B cell (primary cell): Measurements from ENCODE around the gene TMC5. TPM values are rescaled to one million over a fixed set of nuclear protein-coding genes. Genes with fewer than 3 reads are reported as not detected.

Experiments
- ATAC-seq: fragments of 200-7000 bp; cut with Tn5 transposase; one replicate; pipeline ENCODE4 v1.10.0; 2021; ENCODE audit warnings: low read depth, mild to moderate bottlenecking, moderate number of reproducible peaks, moderate library complexity
- CTCF ChIA-PET: fragments of 350-600 bp; sonication (Branson Sonifier 250); formaldehyde crosslinking; loops from one replicate; lab custom pipeline; 2021; ENCODE audit warnings: antibody characterized with exemption, inconsistent platforms; lab: Charles Lee
- POLR2A ChIA-PET: fragments of 350-600 bp; sonication (Branson Sonifier 250); formaldehyde crosslinking; loops from one replicate; lab custom pipeline; 2021; ENCODE audit warnings: antibody characterized with exemption; lab: Charles Lee
- DNase-seq: peaks from one replicate; pipeline ENCODE4 v3.0.0; 2013
- H2AFZ ChIP-seq: 2 replicates; pipeline ENCODE4 v1.6.1; 2012; ENCODE audit warnings: mild to moderate bottlenecking, low read depth, low read length; ENCODE audit not compliant: insufficient read depth, poor library complexity, severe bottlenecking
- H3K27ac ChIP-seq, 2 donors: 1 replicate in 1 of 2; 2 replicates in 1 of 2; pipeline ENCODE4 v1.5.1; 2012 to 2013; ENCODE audit warnings: low read length in 2 of 2, mild to moderate bottlenecking in 2 of 2, moderate library complexity in 1 of 2
- H3K27me3 ChIP-seq, 4 experiments: fragments of 200-600 bp in 1 of 4; sonication (generic) in 1 of 4; replicated peaks in 1 of 4; 1 replicate in 2 of 4; 2 replicates in 2 of 4; pipeline versions ENCODE4 v1.6.1 to v1.7.0; 2013 to 2016; ENCODE audit warnings: low read length in 3 of 4, mild to moderate bottlenecking in 2 of 4, mixed read lengths in 1 of 4, moderate library complexity in 1 of 4; ENCODE audit not compliant: insufficient read depth in 4 of 4, control insufficient read depth in 3 of 4; ENCODE audit errors: control extremely low read depth in 1 of 4
- H3K36me3 ChIP-seq, 2 experiments: replicated peaks in 1 of 2; 1 replicate in 1 of 2; 2 replicates in 1 of 2; pipeline versions ENCODE4 v1.6.1 to v1.7.1; 2013; ENCODE audit warnings: low read length in 1 of 2; ENCODE audit not compliant: insufficient read depth in 2 of 2, control insufficient read depth in 1 of 2; ENCODE audit errors: control extremely low read depth in 1 of 2, extremely low read depth in 1 of 2
- H3K4me1 ChIP-seq, 2 donors: fragments of 200-600 bp in 1 of 2; sonication (generic) in 1 of 2; 1 replicate in 1 of 2; 2 replicates in 1 of 2; pipeline versions ENCODE4 v1.5.1 to v1.6.1; 2013 to 2017; ENCODE audit warnings: low read length in 2 of 2; ENCODE audit not compliant: control insufficient read depth in 2 of 2, insufficient read depth in 2 of 2
- H3K4me2 ChIP-seq: replicated peaks from 2 replicates; pipeline ENCODE3; 2012; ENCODE audit warnings: mild to moderate bottlenecking, low read depth, low read length; ENCODE audit not compliant: poor library complexity, severe bottlenecking
- H3K4me3 ChIP-seq, 5 experiments: fragments of 200-600 bp in 1 of 5; sonication (generic) in 1 of 5; 1 replicate in 3 of 5; 2 replicates in 2 of 5; pipeline versions ENCODE4 v1.5.1 to v1.7.0; 2011 to 2016; ENCODE audit warnings: low read length in 4 of 5, mild to moderate bottlenecking in 4 of 5, low read depth in 2 of 5, control low read depth in 1 of 5, moderate library complexity in 1 of 5; ENCODE audit not compliant: insufficient read depth in 1 of 5; ENCODE audit errors: control extremely low read depth in 1 of 5, extremely low read depth in 1 of 5
- H3K79me2 ChIP-seq: fragments of 200-600 bp; sonication (generic); one replicate; pipeline ENCODE4 v1.6.0; 2016; ENCODE audit warnings: low read length; ENCODE audit not compliant: control insufficient read depth, insufficient read depth
- H3K9ac ChIP-seq: fragments of 200-600 bp; sonication (generic); 2 replicates; pipeline ENCODE4 v1.6.1; 2017; ENCODE audit warnings: mild to moderate bottlenecking, low read length, moderate library complexity
- H3K9me3 ChIP-seq, 3 donors: one replicate each; pipeline versions ENCODE4 v1.6.1 to v1.7.1; 2013; ENCODE audit warnings: low read length in 2 of 3; ENCODE audit not compliant: control insufficient read depth in 2 of 3, insufficient read depth in 1 of 3; ENCODE audit errors: control extremely low read depth in 1 of 3
- H4K20me1 ChIP-seq: 2 replicates; pipeline ENCODE4 v1.6.0; 2012; ENCODE audit warnings: mild to moderate bottlenecking, low read length; ENCODE audit not compliant: insufficient read depth, control insufficient read depth, poor library complexity, severe bottlenecking
- H3K27ac Mint-ChIP-seq: one replicate; pipeline ENCODE4 v1.8.0; 2021; ENCODE audit warnings: mixed read lengths
- H3K27me3 Mint-ChIP-seq: one replicate; pipeline ENCODE4 v1.8.0; 2021; ENCODE audit warnings: mixed read lengths
- H3K4me1 Mint-ChIP-seq: one replicate; pipeline ENCODE4 v1.8.0; 2021; ENCODE audit warnings: mixed read lengths
- H3K4me3 Mint-ChIP-seq: one replicate; pipeline ENCODE4 v1.8.0; 2021; ENCODE audit warnings: mixed read lengths
- H3K9me3 Mint-ChIP-seq: one replicate; pipeline ENCODE4 v1.8.0; 2022; ENCODE audit warnings: mixed read lengths; ENCODE audit not compliant: insufficient read depth
- EZH2 ChIP-seq: IDR thresholded peaks from 2 replicates; pipeline ENCODE4 v1.6.1; 2012; ENCODE audit warnings: borderline replicate concordance, low read depth, mild to moderate bottlenecking, moderate library complexity, low read length; ENCODE audit not compliant: insufficient read depth, poor library complexity, severe bottlenecking
- WGBS: methylation state at CpG from one replicate; pipeline ENCODE4 v1.1.5; 2013; ENCODE audit warnings: missing lambda C conversion rate; ENCODE audit not compliant: insufficient coverage; 5-methylcytosine and 5-hydroxymethylcytosine counted together
- intact Hi-C: fragments of 100-400 bp; cut with micrococcal nuclease; formaldehyde crosslinking; loops from one replicate; pipeline ENCODE4 v1.10.0; 2022
- polyA plus RNA-seq: library from polyadenylated mRNA; depleted of rRNA; stranded (reverse); fragments of >200 nt; gene quantifications from 2 replicates; pipeline ENCODE4 v1.2.3, GENCODE V29; 2012
- total RNA-seq, 2 donors: library from RNA; stranded (reverse); fragments of 120-200 nt in 1 of 2; gene quantifications; 1 replicate in 1 of 2; 2 replicates in 1 of 2; pipeline versions ENCODE4 v1.2.3 to v1.2.4, GENCODE V29; 2013 to 2022
- TF ChIP-seq, protein P1 (sequence below): fragments of 200-600 bp; IDR thresholded peaks from one replicate; pipeline ENCODE4 v1.8.0; 2022; ENCODE audit warnings: antibody characterized with exemption, mild to moderate bottlenecking

TMC5 gene
- total and polyA plus RNA-seq, 2 donors (not counting 1 experiment from before 2014, with no cell fraction given), result not detected

DNA sequence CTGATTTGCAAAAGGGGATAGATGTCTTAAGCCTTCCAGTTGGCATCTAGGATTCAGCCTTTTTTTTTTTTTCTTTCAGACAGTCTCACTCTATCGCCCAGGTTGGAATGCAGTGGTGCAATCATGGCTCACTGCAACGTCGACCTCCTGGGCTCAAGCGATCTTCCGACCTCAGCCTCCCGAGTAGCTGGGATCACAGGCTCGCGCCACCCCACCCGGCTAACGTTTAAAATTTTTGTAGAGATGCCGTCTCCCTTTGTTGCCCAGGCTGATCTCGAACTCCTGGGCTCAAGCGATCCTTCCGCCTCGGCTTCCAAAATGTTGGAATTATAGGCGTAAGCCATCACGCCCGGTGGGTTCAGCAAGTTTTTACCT is 105.5 kb downstream of the TMC5 start:
- H4K20me1 ChIP-seq, result no peaks in the 10 kb centered on the region
- H3K9me3 Mint-ChIP-seq, result no peaks in the 10 kb centered on the region
- H3K4me1 ChIP-seq, result peaks cover 19 to 37% of the 10 kb centered on the region in 2 donors
- H3K27me3 Mint-ChIP-seq, result no peaks in the 10 kb centered on the region
- H3K36me3 ChIP-seq, result peaks cover 2 to 6% of the 10 kb centered on the region in 2 experiments
- H3K27ac Mint-ChIP-seq, result no peak overlapping the region
- intact Hi-C loops, result loop anchor here (1.0 to 10.0 kb wide), 6 partner anchors 32 to 1222 kb away; partner anchors contain the start of genes ARL6IP1, COQ7, SMG1 and THUMPD1
- ATAC-seq (no peak), DNase-seq (no peak)
- H3K27ac ChIP-seq, result no peak overlapping the region
- no peaks in the 10 kb centered on the region for H3K27me3 ChIP-seq
- H3K79me2 ChIP-seq, result peaks cover 39% of the 10 kb centered on the region
- H3K4me2 ChIP-seq, result peak overlapping the region; percentile 95
- no peak for TF ChIP-seq EZH2
- TF ChIP-seq, protein P1, sequence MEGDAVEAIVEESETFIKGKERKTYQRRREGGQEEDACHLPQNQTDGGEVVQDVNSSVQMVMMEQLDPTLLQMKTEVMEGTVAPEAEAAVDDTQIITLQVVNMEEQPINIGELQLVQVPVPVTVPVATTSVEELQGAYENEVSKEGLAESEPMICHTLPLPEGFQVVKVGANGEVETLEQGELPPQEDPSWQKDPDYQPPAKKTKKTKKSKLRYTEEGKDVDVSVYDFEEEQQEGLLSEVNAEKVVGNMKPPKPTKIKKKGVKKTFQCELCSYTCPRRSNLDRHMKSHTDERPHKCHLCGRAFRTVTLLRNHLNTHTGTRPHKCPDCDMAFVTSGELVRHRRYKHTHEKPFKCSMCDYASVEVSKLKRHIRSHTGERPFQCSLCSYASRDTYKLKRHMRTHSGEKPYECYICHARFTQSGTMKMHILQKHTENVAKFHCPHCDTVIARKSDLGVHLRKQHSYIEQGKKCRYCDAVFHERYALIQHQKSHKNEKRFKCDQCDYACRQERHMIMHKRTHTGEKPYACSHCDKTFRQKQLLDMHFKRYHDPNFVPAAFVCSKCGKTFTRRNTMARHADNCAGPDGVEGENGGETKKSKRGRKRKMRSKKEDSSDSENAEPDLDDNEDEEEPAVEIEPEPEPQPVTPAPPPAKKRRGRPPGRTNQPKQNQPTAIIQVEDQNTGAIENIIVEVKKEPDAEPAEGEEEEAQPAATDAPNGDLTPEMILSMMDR, result no peak
- ChIA-PET POLR2A (interaction anchor here (0.9 to 2.3 kb wide), 3 partner anchors 17 to 733 kb away, joined by 6 to 19 read pairs (median 8); partner anchors contain the start of genes RPS15A and VPS35L), CTCF (interaction anchor here (1.0 to 3.3 kb wide), 6 partner anchors 15 to 133 kb away, joined by 3 to 13 read pairs (median 6); partner anchors contain the start of gene VPS35L)
- 74% methylated on average over 11 of the region's 18 CpGs for WGBS
- no peak overlapping the region for H3K4me3 ChIP-seq
- no peak overlapping the region for H3K9ac ChIP-seq
- H3K4me3 Mint-ChIP-seq, result no peak overlapping the region
- H2AFZ ChIP-seq, result no peak overlapping the region
- peaks cover 37% of the 10 kb centered on the region for H3K4me1 Mint-ChIP-seq
- no peaks in the 10 kb centered on the region for H3K9me3 ChIP-seq
